HG03025 (cell line): Measurements from ENCODE around the gene PHF14.
A peak's percentile ranks its signal among the peaks of the same experiment; 100 is the strongest.

Experiments used
- ATAC-seq: cut with Tn5 transposase; IDR thresholded peaks from one replicate; pipeline ENCODE4 v1.9.1; 2021; ENCODE audit warnings: mild to moderate bottlenecking, moderate library complexity; ENCODE audit not compliant: unreplicated experiment, low FRiP score

The PHF14 gene

DNA sequence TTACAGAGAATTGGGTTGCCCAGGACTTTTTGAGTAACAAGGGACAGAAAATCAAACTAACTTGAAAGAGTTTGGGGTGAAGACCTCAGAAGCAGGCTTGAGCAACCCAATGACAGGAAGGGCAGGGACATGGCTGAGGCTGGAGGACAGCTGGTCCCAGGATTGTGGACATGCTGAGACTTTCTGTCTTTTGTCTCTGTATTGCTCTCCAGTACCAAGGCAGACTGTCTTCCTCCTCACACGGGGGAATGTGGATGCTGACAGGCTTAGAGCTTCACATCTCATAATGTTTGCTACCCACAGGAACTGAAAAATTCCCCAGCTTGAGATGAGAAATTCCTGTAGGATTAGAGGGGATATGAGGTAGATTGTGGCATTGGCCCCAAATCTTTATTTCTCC is 229.6 kb downstream of the PHF14 start:
- ATAC-seq: no peak

- ATAC-seq: no peak
Observed at GRCh38 chr7:11203683-11204082, 230.0 kb downstream of the PHF14 start.

GRCh38 chr7:11206177-11206899 is 232.7 kb downstream of the PHF14 start:
- no peak for ATAC-seq

DNA sequence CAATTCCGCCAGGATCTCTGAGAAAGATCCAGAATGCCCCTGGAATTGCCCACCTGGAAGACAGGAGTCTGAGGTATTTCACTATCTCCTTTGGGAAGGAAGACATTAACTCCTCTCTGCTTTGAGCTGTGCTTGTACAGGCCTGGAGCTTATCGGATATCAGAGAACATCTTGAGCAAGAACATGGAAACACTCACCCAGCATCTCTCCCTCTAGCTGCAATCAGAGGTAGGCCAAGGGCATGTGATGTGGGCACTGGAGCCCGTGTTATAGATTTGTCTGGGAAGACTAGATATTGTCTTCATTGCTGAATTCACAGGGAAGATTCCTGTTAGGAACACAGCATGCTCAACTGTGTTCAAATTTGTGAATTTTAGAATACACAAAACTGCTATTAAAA is 233.9 kb downstream of the PHF14 start:
- no peak for ATAC-seq

DNA sequence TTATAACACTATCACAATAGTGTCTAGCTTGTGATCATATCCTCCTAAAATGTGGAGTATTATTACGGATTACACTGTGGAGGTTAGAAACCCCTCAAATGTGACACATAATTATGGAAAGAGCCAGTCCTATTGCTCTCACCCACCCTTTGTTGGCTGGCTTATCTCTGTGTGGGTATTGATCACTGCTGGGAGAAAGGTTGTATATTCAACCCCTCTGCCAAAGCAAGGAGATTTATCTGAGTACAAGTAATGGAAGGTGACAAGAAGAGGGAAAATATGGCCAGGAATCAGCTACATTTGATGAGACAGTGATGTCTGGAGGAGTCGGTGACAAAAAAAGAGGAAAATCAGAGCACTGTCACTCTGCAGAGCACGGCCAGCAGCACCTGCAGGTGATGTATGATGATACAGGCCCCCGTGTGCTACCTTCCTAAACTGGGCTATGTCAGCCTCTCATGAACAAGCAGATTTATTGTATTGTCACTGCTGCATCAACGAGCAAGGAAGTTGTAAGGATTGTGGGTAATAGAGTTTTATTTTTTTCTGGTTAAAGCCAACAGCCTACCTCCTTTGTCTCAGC is 235.3 kb downstream of the PHF14 start:
- ATAC-seq: no peak

- ATAC-seq: no peak
Observed at GRCh38 chr7:11210374-11210773, 236.7 kb downstream of the PHF14 start.

DNA sequence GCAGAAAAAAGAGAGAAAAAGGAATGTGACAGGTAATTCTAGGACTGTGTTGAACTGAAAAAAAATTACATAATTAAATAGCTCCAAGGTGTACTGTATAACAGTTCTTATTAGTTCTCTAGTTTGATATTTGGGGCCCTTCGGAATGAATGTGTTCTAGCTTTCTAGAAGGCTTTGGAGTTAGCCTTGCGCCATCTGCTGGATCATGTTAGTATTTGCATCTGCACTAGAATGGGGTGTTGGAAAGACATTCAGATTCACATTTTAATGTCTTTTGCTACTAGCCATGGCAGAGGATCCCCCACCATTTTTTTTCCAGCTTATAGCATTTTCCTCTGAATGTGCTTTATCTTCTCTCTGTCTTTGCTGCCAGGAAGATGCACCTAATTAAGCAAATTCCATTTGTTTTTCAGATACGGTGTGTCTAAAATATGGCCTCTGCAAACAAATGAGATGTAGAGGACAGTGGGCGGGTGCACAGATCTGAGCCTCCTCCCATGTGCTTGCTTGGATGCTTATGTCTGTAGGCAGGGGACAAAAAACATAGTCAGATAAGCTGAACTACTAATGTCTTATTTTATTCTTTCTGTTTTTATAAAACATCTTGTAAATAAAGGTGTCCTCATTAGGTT is 238.5 kb downstream of the PHF14 start:
- peak; percentile 83 for ATAC-seq

DNA sequence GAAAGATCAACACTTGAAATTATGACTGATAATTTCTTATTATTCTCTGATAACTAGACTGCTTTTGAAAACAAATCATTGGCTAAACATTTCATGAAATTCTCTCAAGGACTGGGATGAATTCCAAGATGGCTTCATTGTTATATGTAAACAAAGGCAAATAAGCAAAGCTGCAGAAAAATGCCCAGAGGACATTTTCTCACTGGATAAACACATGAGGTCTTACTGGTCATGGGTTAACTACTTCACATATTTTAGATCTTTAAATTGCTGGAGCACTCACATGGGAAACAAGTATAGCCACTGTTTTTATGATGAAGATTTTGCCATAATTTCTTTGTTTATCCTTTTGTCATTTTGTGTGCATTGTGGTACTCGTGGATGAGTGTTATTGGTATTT is 239.1 kb downstream of the PHF14 start:
- ATAC-seq: no peak

DNA sequence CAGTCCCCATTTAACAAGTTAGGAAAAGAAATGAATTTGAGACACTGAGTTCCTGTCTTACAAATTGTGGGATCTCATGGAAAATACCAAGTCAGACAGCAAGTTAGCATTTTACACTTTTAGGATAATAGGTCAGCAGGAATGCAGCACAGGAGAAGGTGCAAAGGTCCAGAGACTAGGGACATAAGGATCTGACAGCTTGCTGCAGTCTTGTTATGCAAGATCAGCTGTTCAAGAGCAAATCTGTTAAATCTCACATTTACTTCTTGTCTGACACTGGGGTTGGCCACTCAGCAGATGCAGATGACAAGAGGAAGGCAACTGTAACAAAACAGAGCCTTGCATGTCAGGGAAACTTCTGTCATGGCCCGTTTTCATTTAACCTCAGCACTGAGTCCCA is 239.6 kb downstream of the PHF14 start:
- no peak for ATAC-seq

GRCh38 chr7:11216276-11216675 is 242.6 kb downstream of the PHF14 start:
- no peak for ATAC-seq

DNA sequence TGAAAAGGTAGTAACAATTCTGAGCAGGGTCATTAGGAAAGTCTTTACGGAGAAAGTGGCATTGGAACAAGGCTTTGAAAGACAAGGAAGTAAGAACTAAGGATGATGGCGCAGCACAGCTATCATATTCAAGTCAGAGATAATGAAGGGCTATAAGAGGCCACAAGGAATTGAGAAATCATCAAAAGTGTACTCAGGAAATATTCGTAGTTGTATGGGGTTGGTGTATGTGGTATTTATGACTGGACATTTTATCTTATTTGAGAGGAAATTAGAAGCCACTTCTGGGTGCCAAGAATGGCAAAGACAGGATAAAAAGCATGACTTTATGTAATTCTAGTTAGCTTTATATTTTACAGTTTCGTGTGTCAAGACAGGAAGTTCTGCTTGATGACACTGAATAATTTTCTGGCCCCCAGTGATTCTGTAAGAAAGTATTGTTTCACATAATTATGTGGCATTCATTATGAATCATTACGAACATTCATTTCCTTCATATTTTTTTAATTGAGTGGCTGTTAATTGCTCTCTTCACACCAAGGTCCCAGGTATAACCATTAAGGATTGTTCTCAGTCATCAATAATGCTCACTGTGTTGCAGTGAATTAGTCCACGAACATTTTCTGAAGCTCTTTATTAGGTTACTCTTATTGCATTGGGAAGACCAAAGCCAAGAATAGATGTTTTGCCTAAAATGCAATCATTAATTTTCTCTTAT is 244.3 kb downstream of the PHF14 start:
- ATAC-seq: no peak
